HG03354 (cell line): ENCODE results near the gene COL20A1.

ENCODE experiments used
- ATAC-seq: cut with Tn5 transposase; IDR thresholded peaks from one replicate; pipeline ENCODE4 v1.9.1; 2021; ENCODE audit warnings: mild to moderate bottlenecking; ENCODE audit not compliant: unreplicated experiment, poor library complexity, severe bottlenecking

The COL20A1 gene

DNA sequence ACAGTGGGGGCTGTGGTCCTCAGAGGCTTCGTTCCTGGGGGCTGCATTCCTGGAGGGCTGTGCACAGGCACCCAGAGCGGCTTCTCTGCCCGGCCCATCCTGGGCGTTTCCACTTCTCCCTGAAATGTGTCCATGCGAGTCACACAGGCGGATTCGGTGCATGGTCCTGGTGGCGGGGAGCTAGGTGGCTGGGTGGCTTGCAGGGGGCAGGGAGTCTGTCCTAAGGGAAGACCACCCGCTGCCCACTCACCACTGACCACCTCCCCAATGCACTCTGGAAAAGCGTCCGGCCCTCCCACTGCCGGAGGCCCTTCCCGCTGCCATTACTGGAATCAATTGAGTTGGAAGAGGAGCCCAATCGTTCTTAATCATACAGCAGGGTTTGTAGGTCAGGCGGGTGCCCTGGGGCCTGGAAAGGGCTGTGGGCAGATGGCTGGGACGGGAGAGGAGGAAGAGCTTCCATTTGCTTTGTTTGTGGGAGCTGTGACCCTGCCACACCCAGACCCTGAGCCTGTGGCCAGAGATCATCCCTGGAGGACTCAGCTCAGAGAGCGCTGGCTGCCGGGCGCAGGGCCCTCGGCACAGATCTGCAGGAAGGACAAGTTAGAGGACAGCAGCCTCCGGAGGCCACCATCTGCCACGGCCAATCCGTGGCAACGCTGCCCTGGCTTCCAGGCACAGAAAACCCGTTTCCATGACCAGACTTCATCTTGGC is 61.8 kb downstream of the COL20A1 start:
- no peak for ATAC-seq

DNA sequence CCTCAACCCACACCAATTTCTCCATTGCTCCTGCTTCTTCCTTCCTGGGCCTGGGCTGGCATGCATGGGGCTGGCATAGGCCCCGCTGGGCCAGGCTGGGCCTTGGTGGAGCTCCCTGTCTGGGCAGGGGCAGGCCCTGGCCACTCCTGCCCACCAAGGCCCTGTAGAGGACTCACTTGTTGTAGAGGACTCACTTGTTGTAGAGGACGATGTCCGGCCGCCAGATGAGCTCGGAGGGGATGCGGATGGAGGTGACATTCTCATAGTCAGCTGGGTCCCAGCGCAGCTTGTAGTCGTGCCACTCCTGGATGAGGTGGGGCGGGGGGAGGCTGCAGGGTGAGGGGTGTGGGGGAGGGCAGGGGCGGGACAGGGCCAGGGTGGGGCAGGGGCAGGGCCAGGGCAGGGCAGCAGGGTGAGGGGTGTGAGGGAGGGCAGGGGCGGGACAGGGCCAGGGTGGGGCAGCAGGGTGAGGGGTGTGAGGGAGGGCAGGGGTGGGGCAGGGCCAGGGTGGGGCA is 62.9 kb downstream of the COL20A1 start:
- ATAC-seq, result no peak

DNA sequence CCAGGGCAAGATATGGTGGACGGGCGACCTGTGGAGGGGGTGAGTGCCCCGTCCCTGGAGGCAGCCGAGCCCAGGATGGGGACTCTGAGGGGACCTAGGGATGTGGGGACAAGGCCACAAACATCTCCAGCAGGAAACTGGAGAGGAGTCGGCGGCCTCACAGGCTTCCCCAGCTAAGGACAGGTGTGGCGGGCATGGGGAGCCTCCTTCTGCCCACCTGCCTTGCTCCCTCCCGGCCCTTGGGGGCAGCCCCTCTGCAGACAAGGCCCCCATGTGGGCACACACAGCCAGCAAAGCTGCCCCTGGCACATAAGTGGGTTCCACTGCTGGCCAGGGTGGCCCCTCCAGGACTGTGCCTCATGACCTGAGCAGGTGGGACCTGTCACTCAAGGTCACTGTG is 63.5 kb downstream of the COL20A1 start:
- ATAC-seq, result no peak

DNA sequence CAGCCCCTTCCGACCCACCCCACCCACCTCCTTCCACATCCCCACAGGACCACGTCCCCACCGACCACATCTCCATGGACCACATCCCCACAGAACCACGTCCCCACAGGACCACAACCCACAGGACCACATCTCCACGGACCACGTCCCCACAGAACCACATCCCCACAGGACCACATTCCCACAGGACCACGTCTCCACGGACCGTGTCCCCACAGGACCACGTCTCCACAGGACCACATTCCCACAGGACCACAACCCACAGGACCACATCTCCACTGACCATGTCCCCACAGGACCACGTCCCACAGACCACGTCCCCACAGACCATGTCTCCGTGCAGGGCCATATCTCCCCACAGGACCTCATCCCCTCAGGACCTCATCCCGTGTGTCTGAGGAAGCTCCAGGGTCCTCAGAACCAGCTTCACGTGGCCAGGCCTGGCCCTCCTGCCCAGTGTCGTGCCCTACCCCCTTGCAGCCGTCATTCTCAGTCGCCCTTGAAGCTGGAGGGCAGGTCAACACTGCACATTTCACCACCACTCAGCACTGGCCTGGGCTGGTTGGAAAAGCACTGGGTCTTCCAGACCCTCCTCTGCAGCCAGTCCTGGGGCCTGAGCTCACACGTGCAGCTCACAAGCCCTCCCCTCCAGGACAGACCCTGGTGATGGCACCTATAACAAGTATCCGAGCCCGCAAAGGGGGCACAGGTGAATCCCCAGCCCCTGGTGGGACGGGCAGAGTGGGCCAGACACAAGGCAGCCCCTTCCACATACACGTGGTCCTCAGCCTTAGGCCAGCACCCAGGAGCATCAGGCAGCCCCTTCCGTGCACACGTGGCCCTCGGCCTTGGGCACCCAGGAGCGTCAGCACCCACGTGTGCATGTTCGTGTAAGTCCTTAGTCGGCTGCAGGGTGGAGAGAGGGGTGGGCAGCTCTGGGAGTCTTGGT is 64.2 kb downstream of the COL20A1 start:
- ATAC-seq, result no peak

DNA sequence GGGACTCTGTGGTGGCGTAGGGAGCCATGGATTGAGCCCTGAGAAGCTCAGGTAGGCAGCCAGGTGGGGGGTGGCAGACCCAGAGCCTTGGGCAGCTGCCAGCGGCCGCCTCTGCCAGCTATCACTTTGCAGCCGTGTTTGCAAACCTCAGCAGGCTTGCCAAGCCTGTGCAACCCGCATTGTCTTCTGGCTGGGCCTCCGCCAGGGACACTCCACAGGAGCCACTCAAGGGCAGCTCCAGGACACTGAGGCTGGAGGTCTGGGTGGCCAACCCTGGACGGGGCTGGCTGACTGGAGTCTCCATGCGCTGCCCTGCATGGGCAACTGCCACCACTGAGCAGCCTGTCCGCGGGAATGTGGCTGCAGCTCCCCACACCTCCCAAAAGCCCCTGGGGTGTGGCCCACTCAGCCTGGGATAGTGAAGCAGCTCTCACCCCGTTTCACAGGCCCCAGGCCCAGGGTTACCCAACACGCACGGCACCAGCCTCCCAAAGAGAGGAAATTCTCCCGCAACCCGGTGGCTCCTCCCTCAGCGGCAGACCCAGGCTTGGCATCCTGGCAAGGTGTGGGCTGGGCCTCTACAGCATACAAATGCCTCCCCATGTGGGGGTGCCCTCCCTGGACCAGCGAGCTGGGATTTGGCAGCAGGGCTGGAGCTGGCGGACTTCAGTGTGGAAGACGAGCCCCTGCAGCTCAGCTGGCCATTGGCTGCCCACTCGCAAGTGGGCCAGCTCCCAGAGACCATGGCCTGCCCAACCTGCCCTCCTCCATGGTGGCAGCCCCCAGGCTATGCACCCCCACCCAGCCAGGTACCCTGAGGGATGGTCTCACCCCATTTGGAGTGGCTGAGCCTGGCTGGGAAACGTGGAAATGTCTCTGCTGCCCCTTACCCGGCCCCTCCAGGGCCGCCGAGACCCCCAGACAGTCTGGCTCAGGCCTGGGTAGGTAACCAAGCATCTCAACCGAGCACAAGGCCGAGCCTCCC is 65.2 kb downstream of the COL20A1 start:
- ATAC-seq, result no peak

DNA sequence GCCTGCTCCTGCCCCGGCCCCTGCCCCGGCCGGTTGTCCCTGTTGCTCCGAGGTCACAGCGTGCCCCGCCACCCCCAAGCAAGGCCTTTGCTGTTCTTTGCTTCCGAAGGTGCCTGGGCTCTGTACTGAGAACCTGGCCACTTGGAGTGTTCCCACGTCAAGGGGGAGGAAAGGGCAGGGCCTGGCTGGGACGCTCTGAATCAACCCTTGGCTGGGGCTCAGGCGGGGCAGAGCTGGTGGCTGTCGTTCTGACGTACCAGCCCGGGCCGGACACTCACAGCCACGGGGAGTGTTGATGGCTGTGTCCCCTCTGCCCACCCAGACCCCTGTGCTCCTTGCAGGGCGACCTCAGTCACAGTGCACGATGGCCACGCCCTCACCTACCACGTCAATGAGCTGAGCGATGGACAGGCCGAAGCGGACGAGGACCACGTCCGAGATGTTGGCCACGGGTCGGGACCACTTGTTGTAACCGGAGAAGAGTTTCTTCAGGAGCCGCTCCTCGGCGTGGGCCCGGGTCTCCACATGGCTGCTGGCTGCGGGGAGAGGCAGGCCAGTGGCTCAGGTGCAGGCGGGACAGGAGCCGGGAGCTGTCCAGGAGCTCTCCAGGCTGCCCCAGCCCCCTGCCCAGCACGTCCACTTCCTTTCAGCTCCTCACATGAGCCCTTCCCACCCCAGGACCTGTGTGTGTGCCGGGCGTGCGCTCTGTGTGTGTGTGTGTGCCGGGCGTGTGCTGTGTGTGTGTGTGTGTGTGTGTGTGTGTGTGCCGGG is 66.4 kb downstream of the COL20A1 start:
- ATAC-seq, result no peak

DNA sequence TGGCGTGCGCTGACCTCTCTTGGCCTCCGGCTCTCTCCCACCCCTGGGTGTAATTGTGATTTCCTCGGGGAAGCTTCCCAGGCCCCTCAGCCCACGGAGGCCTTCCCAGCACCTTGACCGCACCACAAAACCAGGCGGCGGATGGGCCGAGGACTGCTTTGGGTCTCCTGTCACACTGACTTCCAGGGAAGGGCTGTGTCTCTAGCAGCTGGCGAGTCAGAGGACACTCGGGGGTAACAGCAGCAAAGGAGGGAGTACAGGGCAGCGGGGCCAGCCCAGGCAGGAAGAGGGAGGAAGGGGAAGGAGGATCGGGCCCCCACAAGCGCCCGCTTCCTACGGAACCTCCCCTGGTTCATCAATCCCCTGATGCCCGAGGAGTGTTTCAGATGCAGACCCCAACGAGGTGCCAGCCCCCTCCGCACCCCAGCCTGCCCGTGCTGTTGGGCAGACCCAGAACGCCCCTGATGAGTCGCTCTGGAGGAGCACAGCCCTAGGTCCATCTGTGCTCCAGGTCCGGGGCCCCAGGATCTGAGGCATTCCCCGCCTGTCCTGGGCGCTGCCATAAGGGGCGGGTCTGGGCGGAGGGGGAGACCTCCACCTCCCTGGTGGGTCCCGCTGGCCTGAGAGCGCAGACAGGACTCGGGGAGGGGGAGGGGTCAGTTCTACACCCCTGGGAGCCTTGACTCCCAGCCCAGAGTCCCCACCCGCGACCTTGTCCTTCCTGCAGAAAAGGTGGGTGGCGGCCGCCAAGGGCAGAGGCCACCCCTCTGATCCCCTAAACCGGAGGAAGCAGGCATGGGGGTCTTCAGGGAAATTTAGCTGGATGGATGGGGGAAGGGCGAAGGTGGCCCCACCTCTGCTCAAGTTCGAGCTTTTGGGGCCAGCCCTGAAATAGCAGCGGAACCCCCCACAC is 67.2 kb downstream of the COL20A1 start:
- no peak for ATAC-seq

DNA sequence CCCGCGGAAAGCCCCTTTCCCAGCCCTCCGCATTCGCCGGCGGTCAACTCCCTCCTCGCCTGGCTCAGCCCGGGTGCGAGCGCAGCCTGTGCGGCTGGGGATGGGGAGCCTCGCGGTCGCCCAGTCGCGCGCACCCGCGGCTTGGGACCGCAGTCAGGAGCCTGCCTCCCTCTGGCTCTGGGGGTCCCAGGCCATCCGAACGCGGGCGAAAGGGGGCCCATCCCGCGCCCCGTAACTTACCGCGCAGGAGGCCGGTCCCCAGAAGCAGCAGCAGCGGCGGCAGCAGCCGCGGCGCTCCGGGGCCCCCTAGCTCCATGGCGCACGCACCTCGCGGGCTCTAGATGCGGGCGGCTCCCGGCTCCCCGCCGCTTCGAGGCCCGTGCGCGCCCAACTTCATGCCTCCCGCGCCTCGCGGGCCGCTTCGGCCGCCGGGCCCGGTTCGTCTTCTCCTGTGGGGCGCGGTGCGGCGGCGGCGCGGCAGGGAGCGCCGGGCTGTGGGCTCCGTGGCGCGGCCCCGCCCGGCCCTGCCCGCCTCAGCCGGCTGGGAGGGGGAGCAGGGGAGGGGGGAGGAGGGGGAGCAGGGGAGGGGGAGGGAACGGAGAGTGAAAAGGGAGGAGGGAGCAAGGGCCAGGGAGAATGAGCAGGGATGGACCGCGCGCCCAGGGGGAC is 68.0 kb downstream of the COL20A1 start, which contains the start of gene CHRNA4:
Gene CHRNA4, minus strand, starts transcription at position 500 of the 669 bp plus-strand sequence. Its CDS starts 184 bp downstream, at position 316.
- ATAC-seq, result no peak

DNA sequence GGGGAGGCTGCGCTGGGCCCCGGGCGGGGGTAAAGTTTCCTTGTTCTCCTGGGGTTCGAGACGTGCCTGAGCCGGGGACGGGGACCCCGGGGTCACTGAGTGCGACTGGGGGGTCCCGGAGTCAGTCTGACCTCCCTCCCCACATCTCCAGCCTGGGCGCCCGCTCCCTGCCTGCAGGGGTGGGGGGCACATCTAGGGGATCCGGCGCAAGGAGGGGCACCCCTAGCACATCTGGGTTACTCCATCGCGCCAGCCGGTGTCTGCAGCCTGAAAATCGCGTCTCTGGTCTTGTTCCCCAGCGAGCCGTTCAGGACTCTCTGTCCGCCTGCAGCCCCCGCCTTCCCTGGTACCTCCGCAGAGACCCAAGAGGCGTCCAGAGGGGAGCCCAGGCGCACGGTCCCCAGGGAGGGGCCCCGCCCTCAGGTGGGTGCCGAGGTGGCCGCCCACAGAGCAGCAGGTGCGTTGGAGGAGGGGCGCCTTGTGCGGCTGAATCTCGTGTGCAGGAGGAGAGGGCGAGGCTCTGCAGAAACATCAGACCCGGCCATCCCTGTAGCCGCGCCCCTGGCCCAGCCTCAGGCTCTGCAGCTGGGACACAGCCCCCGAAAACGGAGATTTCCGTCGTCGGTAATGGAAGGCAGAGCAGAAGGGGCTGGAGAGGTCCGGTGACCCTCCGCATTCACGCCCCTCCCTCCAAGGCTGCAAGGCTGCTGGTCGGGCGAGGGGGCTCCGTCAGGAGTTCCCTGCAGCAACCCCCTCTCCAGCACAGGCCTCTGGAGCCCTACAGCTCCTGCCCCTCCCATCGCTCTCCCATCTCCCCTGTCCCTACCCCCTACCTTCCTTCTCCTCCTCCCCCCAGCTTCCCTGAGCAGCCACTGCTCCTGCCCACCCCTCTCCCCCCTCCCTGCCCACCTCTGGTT is 68.8 kb downstream of the COL20A1 start:
- no peak for ATAC-seq

DNA sequence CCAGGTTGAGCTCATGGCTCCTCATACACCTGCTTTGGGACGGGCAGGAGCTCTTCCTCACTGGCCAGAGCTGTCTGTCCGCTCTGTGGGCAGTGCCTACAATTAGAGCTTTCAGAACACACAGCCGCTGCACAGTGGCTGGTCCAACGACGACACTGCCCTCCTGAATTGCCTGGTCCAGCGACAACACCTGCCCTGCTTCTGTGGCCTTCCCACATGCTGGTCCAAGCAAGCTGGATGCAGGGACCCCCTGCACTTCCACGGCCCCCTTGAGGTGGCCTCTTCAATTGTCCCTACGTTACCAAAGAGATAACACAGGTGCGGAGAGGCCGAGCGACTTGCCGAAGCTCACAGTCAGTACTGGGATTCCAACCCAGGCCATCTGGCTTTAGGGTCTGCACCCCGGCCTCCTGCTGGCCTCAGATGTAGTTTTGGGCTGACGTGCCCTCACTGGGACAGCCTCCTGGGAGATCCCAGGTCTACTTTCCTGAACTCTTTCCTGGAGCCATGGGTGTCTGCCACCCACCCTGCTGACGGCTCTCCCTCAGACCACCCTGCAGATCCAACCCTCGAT is 69.5 kb downstream of the COL20A1 start:
- ATAC-seq, result no peak

DNA sequence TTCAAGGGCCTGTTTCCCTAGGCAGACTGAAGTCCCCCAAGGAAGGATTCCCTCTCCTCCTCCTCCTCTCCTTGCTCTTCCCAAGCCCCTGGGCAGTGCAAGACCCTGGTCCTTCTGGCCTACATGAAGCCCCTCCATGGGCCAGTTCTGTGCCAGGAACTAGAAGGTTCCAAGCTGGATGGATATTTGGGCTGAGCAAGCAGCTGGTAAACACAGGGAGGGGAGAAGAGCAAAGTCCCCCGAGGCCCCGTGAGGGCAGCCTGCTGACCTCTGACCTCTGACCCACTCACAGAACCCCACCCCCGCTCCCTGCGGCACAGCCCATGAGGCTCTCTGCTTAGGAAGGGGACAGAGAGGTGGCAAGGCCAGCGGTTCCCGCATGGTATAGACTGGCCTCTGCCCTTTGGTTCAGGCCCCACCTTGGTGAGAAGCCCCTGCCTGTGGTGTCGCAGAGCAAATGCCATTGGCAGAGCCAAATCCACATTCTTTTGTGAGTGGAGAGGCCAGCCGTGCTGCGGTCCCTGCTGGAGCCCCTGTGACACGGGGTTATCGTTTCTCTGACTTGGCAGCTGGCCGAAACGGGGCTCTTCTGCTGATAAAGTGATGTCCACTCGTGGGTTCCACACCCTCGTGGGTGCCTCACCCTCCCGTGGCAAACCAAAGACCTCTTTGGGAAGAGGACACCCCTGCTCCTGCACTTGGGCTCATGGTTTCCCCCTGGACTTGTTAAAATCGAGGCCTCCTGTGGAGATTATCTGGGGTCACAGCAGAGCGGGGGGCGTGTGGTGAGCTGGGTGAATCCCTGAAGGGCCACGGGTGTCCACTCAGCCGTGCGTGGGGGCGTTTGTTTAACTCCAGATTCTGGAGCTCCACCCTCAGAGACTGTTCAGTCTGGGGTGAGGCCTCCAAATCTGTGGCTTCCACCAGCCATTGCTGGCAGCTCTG is 70.3 kb downstream of the COL20A1 start:
- no peak for ATAC-seq

DNA sequence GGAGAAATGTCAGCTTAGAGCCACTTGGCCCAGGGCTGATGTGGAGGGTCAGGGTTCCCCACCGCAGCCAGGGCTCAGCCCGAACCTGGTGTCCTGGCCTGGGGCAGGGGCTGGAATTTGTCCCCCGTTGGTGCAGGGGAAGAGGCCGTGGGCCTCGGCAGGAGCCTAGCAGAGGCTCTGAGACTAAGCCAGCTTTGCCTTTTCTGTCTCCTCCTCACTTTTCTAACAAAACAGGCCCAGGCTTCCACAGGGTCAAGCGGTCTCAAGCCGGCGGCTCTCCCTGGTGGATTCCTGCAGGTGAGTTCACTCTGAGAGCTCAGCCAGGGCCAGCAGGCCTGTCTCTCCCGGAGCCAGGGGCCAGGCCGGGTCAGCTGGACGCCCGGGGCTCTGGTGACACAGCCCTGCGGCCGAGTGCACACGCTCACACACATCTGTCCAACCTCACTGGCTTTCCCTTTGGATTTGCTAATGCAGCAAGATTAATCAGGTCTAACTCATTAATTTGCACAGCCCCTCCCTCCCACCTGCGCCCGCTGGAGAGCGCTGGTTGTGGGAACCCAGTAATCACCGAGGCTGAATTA is 71.1 kb downstream of the COL20A1 start:
- ATAC-seq, result no peak

DNA sequence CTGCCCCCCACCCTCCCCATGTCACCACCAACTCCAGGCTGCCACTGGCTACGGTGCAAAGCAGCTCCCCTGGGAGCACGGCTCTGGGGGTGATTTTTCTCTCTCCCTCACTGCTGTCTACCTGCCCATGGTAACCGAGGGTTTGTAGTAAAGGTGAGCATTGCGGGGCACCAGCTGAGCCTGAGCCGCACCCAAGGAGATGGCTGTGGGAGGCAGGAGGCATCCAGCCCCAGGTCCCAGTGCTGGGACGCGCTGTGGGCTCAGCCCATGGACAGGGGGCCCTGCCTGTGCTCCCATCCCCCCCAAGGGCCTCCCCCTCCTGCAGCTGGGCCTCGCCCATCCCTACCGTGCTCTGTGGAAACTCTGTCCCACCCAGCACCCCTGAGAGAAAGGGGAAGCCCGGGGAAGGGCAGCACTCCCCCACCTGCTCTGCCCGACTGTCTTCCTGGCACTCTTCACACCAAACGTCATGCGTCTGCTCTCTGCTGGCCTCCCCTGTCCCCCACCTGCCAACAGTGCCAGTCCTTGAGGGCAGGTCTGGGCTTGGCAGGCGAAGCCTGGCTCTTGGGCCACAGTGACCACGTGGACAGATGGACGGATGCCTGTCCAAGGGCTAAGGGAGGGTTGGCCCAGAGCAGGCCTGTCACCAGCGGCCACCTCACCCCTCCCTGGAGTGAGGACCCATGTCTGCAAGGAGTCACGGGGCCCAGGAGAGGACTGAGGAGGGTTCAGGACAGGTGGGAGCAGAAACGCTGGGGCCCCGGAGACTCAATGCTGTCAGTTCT is 72.0 kb downstream of the COL20A1 start:
- no peak for ATAC-seq
